ENCODE data around the gene KIAA0586.
"Not testable (repeated sequence)": the region's sequence is repeated elsewhere in the genome, so short reads cannot be mapped to it uniquely, and the experiment has no call there.

DNA sequence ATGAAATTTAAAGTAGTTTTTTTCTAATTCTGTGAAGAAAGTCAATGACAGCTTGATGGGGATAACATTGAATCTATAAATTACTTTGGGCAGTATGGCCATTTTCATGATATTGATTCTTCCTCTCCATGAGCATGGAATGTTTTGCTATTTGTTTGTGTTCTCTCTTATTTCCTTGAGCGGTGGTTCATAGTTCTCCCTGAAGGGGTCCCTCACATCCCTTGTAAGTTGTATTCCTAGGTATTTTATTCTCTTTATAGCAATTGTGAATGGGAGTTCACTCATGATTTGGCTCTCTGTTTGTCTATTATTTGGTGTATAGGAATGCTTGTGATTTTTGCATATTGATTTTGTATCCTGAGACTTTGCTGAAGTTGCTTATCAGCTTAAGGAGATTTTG lies 153.9 kb downstream of the KIAA0586 start:
- not testable (repeated sequence) for TF ChIP-seq ZFP36 (IDR thresholded peaks at IDR 0.05; ENCODE audit: borderline replicate concordance, partially characterized antibody); EP300 (IDR thresholded peaks at IDR 0.05); POLR2A (IDR thresholded peaks at IDR 0.05; ENCODE audit: low read length); FOSB (CRISPR knock-in tag; IDR thresholded peaks at IDR 0.05); ZSCAN20 (CRISPR knock-in tag; IDR thresholded peaks at IDR 0.05); RAD21 (conservative IDR thresholded peaks at IDR 0.05 in 1 of 2, IDR thresholded peaks at IDR 0.05 in 1 of 2); RARB (CRISPR knock-in tag; IDR thresholded peaks at IDR 0.05)
- TF ChIP-seq, protein P1, sequence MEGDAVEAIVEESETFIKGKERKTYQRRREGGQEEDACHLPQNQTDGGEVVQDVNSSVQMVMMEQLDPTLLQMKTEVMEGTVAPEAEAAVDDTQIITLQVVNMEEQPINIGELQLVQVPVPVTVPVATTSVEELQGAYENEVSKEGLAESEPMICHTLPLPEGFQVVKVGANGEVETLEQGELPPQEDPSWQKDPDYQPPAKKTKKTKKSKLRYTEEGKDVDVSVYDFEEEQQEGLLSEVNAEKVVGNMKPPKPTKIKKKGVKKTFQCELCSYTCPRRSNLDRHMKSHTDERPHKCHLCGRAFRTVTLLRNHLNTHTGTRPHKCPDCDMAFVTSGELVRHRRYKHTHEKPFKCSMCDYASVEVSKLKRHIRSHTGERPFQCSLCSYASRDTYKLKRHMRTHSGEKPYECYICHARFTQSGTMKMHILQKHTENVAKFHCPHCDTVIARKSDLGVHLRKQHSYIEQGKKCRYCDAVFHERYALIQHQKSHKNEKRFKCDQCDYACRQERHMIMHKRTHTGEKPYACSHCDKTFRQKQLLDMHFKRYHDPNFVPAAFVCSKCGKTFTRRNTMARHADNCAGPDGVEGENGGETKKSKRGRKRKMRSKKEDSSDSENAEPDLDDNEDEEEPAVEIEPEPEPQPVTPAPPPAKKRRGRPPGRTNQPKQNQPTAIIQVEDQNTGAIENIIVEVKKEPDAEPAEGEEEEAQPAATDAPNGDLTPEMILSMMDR (IDR thresholded peaks at IDR 0.05), result not testable (repeated sequence)

Data from A549 (cell line).